Measurements from ENCODE around the gene RDH5.
A peak's percentile ranks its signal among the peaks of the same experiment; 100 is the strongest.

DNA sequence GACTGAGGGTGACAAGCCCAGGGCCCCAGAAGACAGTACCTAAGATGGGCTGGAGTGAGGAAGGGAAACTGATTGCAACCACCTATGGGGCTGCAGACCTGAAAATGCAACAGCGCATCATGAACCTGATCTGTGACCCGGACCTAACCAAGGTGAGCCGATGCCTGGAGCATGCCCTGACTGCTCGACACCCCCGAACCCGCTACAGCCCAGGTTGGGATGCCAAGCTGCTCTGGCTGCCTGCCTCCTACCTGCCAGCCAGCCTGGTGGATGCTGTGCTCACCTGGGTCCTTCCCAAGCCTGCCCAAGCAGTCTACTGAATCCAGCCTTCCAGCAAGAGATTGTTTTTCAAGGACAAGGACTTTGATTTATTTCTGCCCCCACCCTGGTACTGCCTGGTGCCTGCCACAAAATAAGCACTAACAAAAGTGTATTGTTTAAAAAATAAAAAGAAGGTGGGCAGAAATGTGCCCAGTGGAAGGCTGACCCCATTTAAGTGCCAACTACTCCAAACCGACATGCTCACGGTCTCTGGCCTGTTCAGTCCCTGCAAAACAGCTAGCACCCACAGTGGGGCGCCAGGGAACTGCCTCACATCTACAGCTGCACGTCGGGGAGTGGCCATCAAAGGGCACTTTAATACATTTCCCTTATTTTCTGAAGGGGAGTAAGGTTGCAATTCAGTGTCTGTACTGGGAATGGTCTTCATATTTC is 4.2 kb downstream of the RDH5 start:
- peak in 1 of 2 donors; percentile 18 for TF ChIP-seq POLR2A (IDR thresholded peaks at IDR 0.05)
- TF ChIP-seq, protein P1, sequence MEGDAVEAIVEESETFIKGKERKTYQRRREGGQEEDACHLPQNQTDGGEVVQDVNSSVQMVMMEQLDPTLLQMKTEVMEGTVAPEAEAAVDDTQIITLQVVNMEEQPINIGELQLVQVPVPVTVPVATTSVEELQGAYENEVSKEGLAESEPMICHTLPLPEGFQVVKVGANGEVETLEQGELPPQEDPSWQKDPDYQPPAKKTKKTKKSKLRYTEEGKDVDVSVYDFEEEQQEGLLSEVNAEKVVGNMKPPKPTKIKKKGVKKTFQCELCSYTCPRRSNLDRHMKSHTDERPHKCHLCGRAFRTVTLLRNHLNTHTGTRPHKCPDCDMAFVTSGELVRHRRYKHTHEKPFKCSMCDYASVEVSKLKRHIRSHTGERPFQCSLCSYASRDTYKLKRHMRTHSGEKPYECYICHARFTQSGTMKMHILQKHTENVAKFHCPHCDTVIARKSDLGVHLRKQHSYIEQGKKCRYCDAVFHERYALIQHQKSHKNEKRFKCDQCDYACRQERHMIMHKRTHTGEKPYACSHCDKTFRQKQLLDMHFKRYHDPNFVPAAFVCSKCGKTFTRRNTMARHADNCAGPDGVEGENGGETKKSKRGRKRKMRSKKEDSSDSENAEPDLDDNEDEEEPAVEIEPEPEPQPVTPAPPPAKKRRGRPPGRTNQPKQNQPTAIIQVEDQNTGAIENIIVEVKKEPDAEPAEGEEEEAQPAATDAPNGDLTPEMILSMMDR (IDR thresholded peaks at IDR 0.05), result peak in 5 of 6 experiments; percentile 40 to 68 (median 58)

Measured in adrenal gland (tissue), 5 donors.